WI38 (cell line): ENCODE data around the gene PSMD5.

Source experiments
- H3K4me3 ChIP-seq: 2 replicates; pipeline ENCODE4 v1.5.1; 2011; ENCODE audit warnings: low read depth, mild to moderate bottlenecking, control low read depth, low read length
- CTCF ChIP-seq: IDR thresholded peaks from 2 replicates; pipeline ENCODE4 v1.5.1; 2012; ENCODE audit warnings: low read depth, mild to moderate bottlenecking, control low read depth, low read length

Gene PSMD5

GRCh38 chr9:120842685-120843485 lies at the start of gene PSMD5:
PSMD5 (minus strand) TSS chr9:120842922; CDS start chr9:120842909, 13 bp downstream.
- TF ChIP-seq CTCF, result no peak
- H3K4me3 ChIP-seq, result peak within 1 kb of the TSS; percentile 100

GRCh38 chr9:120891884-120892747 lies 49.4 kb upstream of the PSMD5 start:
- no peak for TF ChIP-seq CTCF
- no peak overlapping the region for H3K4me3 ChIP-seq

GRCh38 chr9:120891245-120891883 lies 48.6 kb upstream of the PSMD5 start:
- TF ChIP-seq CTCF, result no peak
- no peak overlapping the region for H3K4me3 ChIP-seq

GRCh38 chr9:120890320-120891244 lies 47.9 kb upstream of the PSMD5 start:
- no peak overlapping the region for H3K4me3 ChIP-seq
- no peak for TF ChIP-seq CTCF

- TF ChIP-seq CTCF, result no peak
- H3K4me3 ChIP-seq, result no peak overlapping the region
Measured at GRCh38 chr9:120889606-120890271, 47.0 kb upstream of the PSMD5 start.

GRCh38 chr9:120888626-120889025 lies 45.9 kb upstream of the PSMD5 start:
- H3K4me3 ChIP-seq, result no peak overlapping the region
- TF ChIP-seq CTCF, result no peak
